Mucosa of descending colon (tissue), 3 donors: Measurements from ENCODE around the gene VCPKMT. TPM values are rescaled to one million over a fixed set of nuclear protein-coding genes. Genes with fewer than 3 reads are reported as not detected.

Experiments
- ATAC-seq: fragments of 200-7000 bp; cut with Tn5 transposase; one replicate; pipeline ENCODE4 v1.9.1; 2020; ENCODE audit warnings: mild to moderate bottlenecking, moderate library complexity
- DNase-seq, 3 donors: peaks; one replicate each; pipeline ENCODE4 v3.0.0-alpha.2; 2020
- H3K36me3 ChIP-seq: fragments of 200-600 bp; one replicate; pipeline ENCODE4 v1.8.0; 2021; ENCODE audit warnings: low read depth, mild to moderate bottlenecking
- H3K4me1 ChIP-seq: fragments of 200-600 bp; one replicate; pipeline ENCODE4 v1.8.0; 2021; ENCODE audit warnings: low read depth, mild to moderate bottlenecking
- H3K4me3 ChIP-seq: fragments of 200-600 bp; one replicate; pipeline ENCODE4 v1.8.0; 2021; ENCODE audit warnings: mild to moderate bottlenecking
- H3K9me3 ChIP-seq: fragments of 200-600 bp; one replicate; pipeline ENCODE4 v1.8.0; 2021; ENCODE audit warnings: mild to moderate bottlenecking
- CTCF ChIP-seq: fragments of 200-600 bp; IDR thresholded peaks from one replicate; pipeline ENCODE4 v1.8.0; 2022; ENCODE audit warnings: antibody characterized with exemption, mild to moderate bottlenecking
- intact Hi-C, 2 donors: fragments of 100-400 bp; cut with DNase I in 1 of 2; cut with micrococcal nuclease in 1 of 2; formaldehyde crosslinking; loops; one replicate each; pipeline versions ENCODE4 v1.11.0 to v1.11.1; 2022; cut with DNase I, micrococcal nuclease
- total RNA-seq, 3 donors: library from RNA; stranded (reverse); fragmentation: NEBNext Ultra II Directional in 2 of 3; extraction: Animal tissue kit (Norgen Biotek cat#: 25700) in 2 of 3; gene quantifications; one replicate each; pipeline versions ENCODE4 v1.2.1 to v1.2.4, GENCODE V29; 2021 to 2023
- donor health status: DM: no; HTN: no; CAD: no; lungs with moderate emphysema.
- donor health status: DM: no; HTN: no; CAD: no.
- donor health status: DM: no; HTN: yes; CAD: no.

VCPKMT gene
- total RNA-seq, 3 donors from 2014 or later: 5.9 to 8.9 (median 6.9) TPM

GRCh38 chr14:50101417-50101816, 15.0 kb downstream of the VCPKMT start:
- H3K4me1 ChIP-seq: peaks cover 10% of the 10 kb centered on the region
- H3K9me3 ChIP-seq: no peaks in the 10 kb centered on the region
- ATAC-seq (peak; percentile 55), DNase-seq (peak in 2 of 3 donors; percentile 42 to 55)
- no peak overlapping the region for H3K4me3 ChIP-seq
- intact Hi-C loops: loop anchor here in 1 of 2 donors (2.0 to 5.0 kb wide), 2 partner anchors 57 to 239 kb away; no protein-coding TSS in a partner anchor
- H3K36me3 ChIP-seq: no peaks in the 10 kb centered on the region
- no peak for TF ChIP-seq CTCF

- Histone ChIP-seq H3K36me3 (no peaks in the 10 kb centered on the region), H3K9me3 (no peaks in the 10 kb centered on the region), H3K4me3 (no peak overlapping the region), H3K4me1 (peaks cover 10% of the 10 kb centered on the region)
- no peak for DNase-seq
- no peak for TF ChIP-seq CTCF
- peak; percentile 65 for ATAC-seq
- intact Hi-C loops: loop anchor here in 1 of 2 donors (2.0 to 5.0 kb wide), 2 partner anchors 56 to 239 kb away; no protein-coding TSS in a partner anchor
Observed at GRCh38 chr14:50100805-50101204, 15.6 kb downstream of the VCPKMT start.

GRCh38 chr14:50099335-50099734, 17.0 kb downstream of the VCPKMT start:
- no peak for TF ChIP-seq CTCF
- Histone ChIP-seq H3K4me3 (no peak overlapping the region), H3K4me1 (peaks cover 10% of the 10 kb centered on the region), H3K36me3 (no peaks in the 10 kb centered on the region), H3K9me3 (no peaks in the 10 kb centered on the region)
- ATAC-seq (peak; percentile 75), DNase-seq (peak in 1 of 3 donors; percentile 41)
- intact Hi-C loops: no loop called here

GRCh38 chr14:50095895-50096294, 20.5 kb downstream of the VCPKMT start:
- TF ChIP-seq CTCF: no peak
- H3K9me3 ChIP-seq: no peaks in the 10 kb centered on the region
- DNase-seq: no peak
- intact Hi-C loops: no loop called here
- no peaks in the 10 kb centered on the region for H3K36me3 ChIP-seq
- H3K4me1 ChIP-seq: peaks cover 5% of the 10 kb centered on the region
- no peak overlapping the region for H3K4me3 ChIP-seq
- ATAC-seq: no peak

GRCh38 chr14:50094056-50094755, 22.2 kb downstream of the VCPKMT start:
- Histone ChIP-seq H3K36me3 (no peaks in the 10 kb centered on the region), H3K4me1 (no peaks in the 10 kb centered on the region), H3K4me3 (no peak overlapping the region), H3K9me3 (no peaks in the 10 kb centered on the region)
- intact Hi-C loops: no loop called here
- ATAC-seq (no peak), DNase-seq (no peak)
- no peak for TF ChIP-seq CTCF
